H1 (cell line): ENCODE measurements around the gene SLC39A8. TPM values are rescaled to one million over a fixed set of nuclear protein-coding genes. Genes with fewer than 3 reads are reported as not detected.
A peak's percentile ranks its signal among the peaks of the same experiment; 100 is the strongest.

Source experiments
- CTCF ChIA-PET: fragments of 300-600 bp; sonication (Branson Sonifier 250); formaldehyde crosslinking; loops from one replicate; lab custom pipeline; 2021; ENCODE audit not compliant: partially characterized antibody; lab: Charles Lee
- POLR2A ChIA-PET: fragments of 300-600 bp; sonication (Branson Sonifier 250); formaldehyde crosslinking; loops from one replicate; lab custom pipeline; 2021; ENCODE audit warnings: inconsistent platforms; ENCODE audit not compliant: partially characterized antibody; lab: Charles Lee
- DNase-seq, 2 experiments: peaks; one replicate each; pipeline versions ENCODE4 v3.0.0 to v3.0.0-alpha.2; 2010 to 2022; ENCODE audit warnings: low spot score in 2 of 2, low read depth in 1 of 2, mixed read lengths in 1 of 2
- FAIRE-seq: peaks from 2 replicates; lab custom pipeline; 2011; peaks lifted over from hg19 to GRCh38; lab: Jason Lieb, UNC
- H2AFZ ChIP-seq: 2 replicates; pipeline ENCODE4 v1.8.1; 2012; ENCODE audit warnings: low read length, inconsistent platforms
- H2AK5ac ChIP-seq: 2 replicates; pipeline ENCODE4 v1.6.1; 2013; ENCODE audit warnings: low read depth, low read length
- H2BK120ac ChIP-seq: replicated peaks from 2 replicates; pipeline ENCODE3; 2013; ENCODE audit warnings: low read depth, low read length, inconsistent platforms
- H2BK12ac ChIP-seq: 2 replicates; pipeline ENCODE4 v1.6.1; 2013; ENCODE audit warnings: low read depth, low read length
- H2BK15ac ChIP-seq: 2 replicates; pipeline ENCODE4 v1.6.1; 2013; ENCODE audit warnings: low read length
- H2BK20ac ChIP-seq: 2 replicates; pipeline ENCODE4 v1.6.1; 2013; ENCODE audit warnings: low read length
- H2BK5ac ChIP-seq: 2 replicates; pipeline ENCODE4 v1.6.1; 2013; ENCODE audit warnings: low read depth, low read length
- H3K14ac ChIP-seq: 2 replicates; pipeline ENCODE4 v1.6.1; 2013; ENCODE audit warnings: inconsistent platforms; ENCODE audit not compliant: insufficient read length
- H3K18ac ChIP-seq: 2 replicates; pipeline ENCODE4 v1.6.1; 2013; ENCODE audit warnings: low read length; ENCODE audit errors: extremely low read depth
- H3K23ac ChIP-seq: 2 replicates; pipeline ENCODE4 v1.6.1; 2013; ENCODE audit warnings: inconsistent platforms; ENCODE audit not compliant: insufficient read length
- H3K23me2 ChIP-seq: 2 replicates; pipeline ENCODE4 v1.6.1; 2013; ENCODE audit warnings: low read depth, low read length
- H3K27ac ChIP-seq: 2 replicates; pipeline ENCODE4 v1.6.1; 2011; ENCODE audit warnings: low read depth, low read length, inconsistent platforms
- H3K27me3 ChIP-seq, 4 experiments: replicated peaks in 1 of 4; 1 replicate in 1 of 4; 2 replicates in 3 of 4; pipeline versions ENCODE4 v1.6.1 to v1.8.1; 2011 to 2013; ENCODE audit warnings: low read length in 3 of 4, mild to moderate bottlenecking in 3 of 4, inconsistent platforms in 2 of 4, mixed read lengths in 2 of 4, moderate library complexity in 1 of 4; ENCODE audit not compliant: control insufficient read depth in 3 of 4, insufficient read depth in 3 of 4; ENCODE audit errors: extremely low read depth in 1 of 4
- H3K36me3 ChIP-seq, 4 experiments: 2 replicates each; pipeline versions ENCODE4 v1.6.1 to v1.8.1; 2011 to 2013; ENCODE audit warnings: mild to moderate bottlenecking in 4 of 4, low read length in 3 of 4, moderate library complexity in 2 of 4, control low read depth in 1 of 4, inconsistent platforms in 1 of 4; ENCODE audit not compliant: insufficient read depth in 4 of 4, control insufficient read depth in 2 of 4
- H3K4ac ChIP-seq: replicated peaks from 2 replicates; pipeline ENCODE3; 2013; ENCODE audit warnings: low read length, low read depth, mixed read lengths, inconsistent platforms; ENCODE audit not compliant: insufficient read length
- H3K4me1 ChIP-seq, 4 experiments: replicated peaks in 1 of 4; 1 replicate in 1 of 4; 2 replicates in 3 of 4; pipeline versions ENCODE4 v1.6.1 to v1.8.1; 2011 to 2013; ENCODE audit warnings: low read length in 3 of 4, inconsistent platforms in 2 of 4, mixed read lengths in 1 of 4; ENCODE audit not compliant: insufficient read depth in 4 of 4, control insufficient read depth in 3 of 4
- H3K4me2 ChIP-seq, 2 experiments: 2 replicates each; pipeline versions ENCODE4 v1.6.1 to v1.8.1; 2011 to 2013; ENCODE audit warnings: low read depth in 2 of 2, low read length in 2 of 2, control low read depth in 1 of 2, inconsistent platforms in 1 of 2, mild to moderate bottlenecking in 1 of 2; ENCODE audit not compliant: insufficient read depth in 1 of 2
- H3K4me3 ChIP-seq, 4 experiments: fragments of 200-600, 300-600 bp in 1 of 4; sonication (generic), shearing (Covaris generic), sonication (Bioruptor Twin) in 1 of 4; 2 replicates each; pipeline versions ENCODE4 v1.5.1 to v1.8.1; 2011 to 2016; ENCODE audit warnings: low read length in 4 of 4, low read depth in 3 of 4, control low read depth in 2 of 4, inconsistent platforms in 2 of 4, mild to moderate bottlenecking in 2 of 4, mixed read lengths in 1 of 4, moderate library complexity in 1 of 4; ENCODE audit not compliant: insufficient read depth in 2 of 4; ENCODE audit errors: extremely low read depth in 1 of 4
- H3K56ac ChIP-seq: replicated peaks from 2 replicates; pipeline ENCODE3; 2013; ENCODE audit warnings: low read depth, mild to moderate bottlenecking, mixed read lengths, low read length, inconsistent platforms; ENCODE audit not compliant: insufficient read length
- H3K79me1 ChIP-seq: 2 replicates; pipeline ENCODE4 v1.6.1; 2013; ENCODE audit warnings: low read depth, low read length, control low read depth
- H3K79me2 ChIP-seq, 2 experiments: 2 replicates each; pipeline versions ENCODE4 v1.6.1 to v1.8.1; 2012 to 2013; ENCODE audit warnings: low read length in 2 of 2, mild to moderate bottlenecking in 2 of 2, inconsistent platforms in 1 of 2; ENCODE audit not compliant: insufficient read depth in 2 of 2, control insufficient read depth in 1 of 2
- H3K9ac ChIP-seq, 4 experiments: replicated peaks in 1 of 4; 1 replicate in 1 of 4; 2 replicates in 3 of 4; pipeline versions ENCODE4 v1.6.1 to v1.8.1; 2011 to 2013; ENCODE audit warnings: low read depth in 3 of 4, low read length in 3 of 4, control low read depth in 2 of 4, mild to moderate bottlenecking in 2 of 4, moderate library complexity in 2 of 4, inconsistent platforms in 1 of 4; ENCODE audit errors: extremely low read depth in 1 of 4
- H3K9me3 ChIP-seq, 2 experiments: 2 replicates each; pipeline versions ENCODE4 v1.6.1 to v1.8.1; 2012 to 2013; ENCODE audit warnings: mild to moderate bottlenecking in 2 of 2, moderate library complexity in 2 of 2, control low read depth in 1 of 2, inconsistent platforms in 1 of 2, low read depth in 1 of 2, low read length in 1 of 2, mixed read lengths in 1 of 2; ENCODE audit not compliant: insufficient read depth in 2 of 2
- H4K20me1 ChIP-seq, 2 experiments: replicated peaks in 1 of 2; 2 replicates each; pipeline versions ENCODE3 to v1.8.1; 2011 to 2013; ENCODE audit warnings: inconsistent platforms in 2 of 2, low read length in 2 of 2, mild to moderate bottlenecking in 1 of 2; ENCODE audit not compliant: insufficient read depth in 2 of 2, control insufficient read depth in 1 of 2
- H4K5ac ChIP-seq: 2 replicates; pipeline ENCODE4 v1.6.1; 2013; ENCODE audit warnings: low read length, low read depth, mixed read lengths, inconsistent platforms; ENCODE audit not compliant: insufficient read length
- H4K8ac ChIP-seq: 2 replicates; pipeline ENCODE4 v1.8.0; 2013; ENCODE audit warnings: mild to moderate bottlenecking, moderate library complexity, low read length, inconsistent platforms; ENCODE audit not compliant: insufficient read depth; ENCODE audit errors: extremely low read depth
- H4K91ac ChIP-seq: replicated peaks from 2 replicates; pipeline ENCODE3; 2013; ENCODE audit warnings: low read length, mixed read lengths, inconsistent platforms; ENCODE audit not compliant: insufficient read length
- ASH2L ChIP-seq: fragments of 200-600, 300-600 bp; sonication (generic); IDR thresholded peaks from one replicate; pipeline ENCODE4 v1.7.1; 2017; ENCODE audit warnings: low read length
- BRCA1 ChIP-seq: IDR thresholded peaks from 2 replicates; pipeline ENCODE4 v1.6.1; 2012; ENCODE audit warnings: low read depth, low read length, improper control_type of control experiment
- CREB1 ChIP-seq: IDR thresholded peaks from 2 replicates; pipeline ENCODE4 v1.6.1; 2012; ENCODE audit warnings: inconsistent platforms
- EZH2 ChIP-seq: fragments of 200-600 bp; sonication (generic); IDR thresholded peaks from 2 replicates; pipeline ENCODE4 v1.7.1; 2012; ENCODE audit warnings: low read depth, mild to moderate bottlenecking, moderate library complexity, low read length, inconsistent platforms; ENCODE audit not compliant: severe bottlenecking
- JUND ChIP-seq: IDR thresholded peaks from 2 replicates; pipeline ENCODE4 v1.6.1; 2011; ENCODE audit warnings: mild to moderate bottlenecking, improper control_type of control experiment, low read length
- KDM4A ChIP-seq: IDR thresholded peaks from one replicate; pipeline ENCODE4 v1.7.1; 2012; ENCODE audit warnings: low read depth, mild to moderate bottlenecking, moderate library complexity, low read length, inconsistent platforms; ENCODE audit not compliant: severe bottlenecking
- SIRT6 ChIP-seq: IDR thresholded peaks from one replicate; pipeline ENCODE4 v1.7.1; 2012; ENCODE audit warnings: low read length, inconsistent platforms
- SIX5 ChIP-seq: IDR thresholded peaks from 2 replicates; pipeline ENCODE4 v1.6.1; 2011; ENCODE audit warnings: mild to moderate bottlenecking, low read depth, low read length
- SP4 ChIP-seq: IDR thresholded peaks from 2 replicates; pipeline ENCODE4 v1.6.1; 2012; ENCODE audit warnings: low read length, inconsistent platforms
- TBP ChIP-seq: IDR thresholded peaks from 2 replicates; pipeline ENCODE4 v1.6.1; 2011; ENCODE audit warnings: low read depth, low read length, improper control_type of control experiment
- TEAD4 ChIP-seq: IDR thresholded peaks from 2 replicates; pipeline ENCODE4 v1.6.1; 2012; ENCODE audit warnings: low read depth, low read length, inconsistent platforms, mixed read lengths
- WGBS, 2 experiments: shearing (Covaris generic) in 1 of 2; methylation state at CpG; one replicate each; pipeline versions ENCODE4 v1.1.6 to v1.1.7; 2013 to 2015; ENCODE audit warnings: low lambda C conversion rate in 2 of 2, mixed read lengths in 2 of 2, inconsistent platforms in 1 of 2, low coverage in 1 of 2, missing lambda C conversion rate in 1 of 2; ENCODE audit not compliant: insufficient replicate concordance in 2 of 2, insufficient coverage in 1 of 2, insufficient read length in 1 of 2; ENCODE audit errors: extremely low coverage in 1 of 2, missing lambda C conversion rate in 1 of 2; 5-methylcytosine and 5-hydroxymethylcytosine counted together
- polyA plus RNA-seq, 7 experiments: library from polyadenylated mRNA; depleted of rRNA in 3 of 7; stranded (reverse) in 5 of 7; unstranded in 2 of 7; fragments of >200 nt in 5 of 7; fragments of 200-250 nt in 2 of 7; gene quantifications; 1 replicate in 5 of 7; 2 replicates in 1 of 7; 4 replicates in 1 of 7; pipeline versions ENCODE4 v1.2.1 to v1.2.3, GENCODE V29; 2011 to 2013; ENCODE audit warnings: missing spikeins in 2 of 7, mixed read lengths in 2 of 7
- total RNA-seq: library from RNA; stranded (reverse); fragmentation: NEBNext Ultra II Directional; extraction: Animal tissue kit (Norgen Biotek cat#: 25700); gene quantifications from 2 replicates; pipeline ENCODE4 v1.2.1, GENCODE V29; 2021
- TF ChIP-seq, protein P1 (sequence below): IDR thresholded peaks from 2 replicates; pipeline ENCODE4 v1.6.1; 2012; ENCODE audit warnings: low read length, inconsistent platforms

Gene SLC39A8
- total and polyA plus RNA-seq, 2 of the 8 experiments (the other 6 are each of a cell fraction or from before 2014, with no cell fraction given), result 6.4 to 38.7 TPM

GRCh38 chr4:102342404-102343074 is 2.7 kb downstream of the SLC39A8 start:
- Histone ChIP-seq H3K4ac (no peak overlapping the region), H3K9me3 (no peaks in the 10 kb centered on the region), H3K79me2 (peaks cover 0 to 17% of the 10 kb centered on the region in 2 experiments; a peak in 1 of 4 replicates), H4K5ac (no peak overlapping the region), H4K8ac (no peak overlapping the region), H3K4me1 (peaks cover 2 to 12% (median 8%) of the 10 kb centered on the region in 4 experiments; a peak in 6 of 7 replicates), H3K36me3 (no peaks in the 10 kb centered on the region), H2BK20ac (no peak overlapping the region), H2AFZ (no peak overlapping the region), H3K27ac (no peak overlapping the region), H3K4me3 (peak overlapping the region in 1 of 4 experiments; percentile 67; a peak in 2 of 8 replicates), H3K4me2 (peak overlapping the region; percentile 76 to 79; a peak in 2 of 4 replicates), H3K79me1 (no peaks in the 10 kb centered on the region), H2BK120ac (no peak overlapping the region), H2AK5ac (no peak overlapping the region), H3K23me2 (peaks cover 18% of the 10 kb centered on the region), H3K56ac (no peak overlapping the region), H3K14ac (no peak overlapping the region), H3K27me3 (peaks cover 0 to 15% (median 7%) of the 10 kb centered on the region in 4 experiments; a peak in 3 of 7 replicates), H3K18ac (no peak overlapping the region), H3K9ac (no peak overlapping the region), H4K20me1 (no peaks in the 10 kb centered on the region), H2BK15ac (no peak overlapping the region), H3K23ac (no peak overlapping the region), H2BK5ac (no peak overlapping the region), H4K91ac (no peak overlapping the region), H2BK12ac (no peak overlapping the region)
- WGBS, 2 experiments, result 49% methylated on average over 3 of the region's 3 CpGs; no CpG with 5 or more reads in 1 of the 2 experiments
- ChIA-PET CTCF (interaction anchor here (1.6 kb wide), 2 partner anchors 21 to 87 kb away, joined by 4 read pairs; no protein-coding TSS in a partner anchor), POLR2A (interaction anchor here (0.9 kb wide), 1 partner anchor 88 kb away, joined by 3 read pairs; no protein-coding TSS in a partner anchor)
- FAIRE-seq, result no peak
- no peak for DNase-seq
- TF ChIP-seq ASH2L, result no peak
- no peak for TF ChIP-seq CREB1
- TF ChIP-seq SIX5, result no peak
- TF ChIP-seq JUND, result no peak
- TF ChIP-seq, protein P1, sequence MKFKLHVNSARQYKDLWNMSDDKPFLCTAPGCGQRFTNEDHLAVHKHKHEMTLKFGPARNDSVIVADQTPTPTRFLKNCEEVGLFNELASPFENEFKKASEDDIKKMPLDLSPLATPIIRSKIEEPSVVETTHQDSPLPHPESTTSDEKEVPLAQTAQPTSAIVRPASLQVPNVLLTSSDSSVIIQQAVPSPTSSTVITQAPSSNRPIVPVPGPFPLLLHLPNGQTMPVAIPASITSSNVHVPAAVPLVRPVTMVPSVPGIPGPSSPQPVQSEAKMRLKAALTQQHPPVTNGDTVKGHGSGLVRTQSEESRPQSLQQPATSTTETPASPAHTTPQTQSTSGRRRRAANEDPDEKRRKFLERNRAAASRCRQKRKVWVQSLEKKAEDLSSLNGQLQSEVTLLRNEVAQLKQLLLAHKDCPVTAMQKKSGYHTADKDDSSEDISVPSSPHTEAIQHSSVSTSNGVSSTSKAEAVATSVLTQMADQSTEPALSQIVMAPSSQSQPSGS, result no peak
- no peak for TF ChIP-seq SP4
- no peak for TF ChIP-seq BRCA1
- no peak for TF ChIP-seq KDM4A
- TF ChIP-seq EZH2, result no peak
- no peak for TF ChIP-seq TBP
- no peak for TF ChIP-seq SIRT6
- TF ChIP-seq TEAD4, result no peak
